Vagina (tissue), 2 donors: ENCODE measurements around the gene DARS2.

ENCODE experiments used
- CTCF ChIP-seq, 3 experiments: fragments of 450-650 bp in 2 of 3; fragments of 200-600 bp in 1 of 3; sonication (generic) in 1 of 3; IDR thresholded peaks; one replicate each; pipeline ENCODE4 v1.5.1; 2017 to 2019; ENCODE audit warnings: antibody characterized with exemption in 3 of 3, mild to moderate bottlenecking in 2 of 3, moderate library complexity in 2 of 3
- POLR2AphosphoS5 ChIP-seq, 2 donors: sonication (generic); formaldehyde crosslinking; IDR thresholded peaks; one replicate each; pipeline ENCODE4 v1.9.0; 2017; ENCODE audit warnings: antibody characterized with exemption in 2 of 2, mild to moderate bottlenecking in 2 of 2, low read depth in 1 of 2; ENCODE audit not compliant: insufficient read depth in 1 of 2

GRCh38 chr1:173823781-173824314 is 625 bp upstream of the DARS2 start:
- TF ChIP-seq CTCF (IDR thresholded peaks at IDR 0.05) (no peak), POLR2AphosphoS5 (IDR thresholded peaks at IDR 0.05; ENCODE audit: insufficient read depth in 1 of 2, low read depth in 1 of 2) (no peak)
